Fibroblast of the aortic adventitia (primary cell): Measurements from ENCODE around the gene EGFR. TPM values are rescaled to one million over a fixed set of nuclear protein-coding genes. Genes with fewer than 3 reads are reported as not detected.

ENCODE experiments used
- DNase-seq: peaks from one replicate; pipeline ENCODE4 v3.0.0-alpha.2; 2010; ENCODE audit warnings: low read depth
- H3K4me3 ChIP-seq: 2 replicates; pipeline ENCODE4 v1.5.1; 2011; ENCODE audit warnings: low read depth, mild to moderate bottlenecking, control low read depth, low read length, moderate library complexity
- CTCF ChIP-seq: IDR thresholded peaks from 2 replicates; pipeline ENCODE4 v1.5.1; 2011; ENCODE audit warnings: mild to moderate bottlenecking, low read length, control low read depth, inconsistent platforms; ENCODE audit not compliant: insufficient read depth
- total RNA-seq: library from RNA; depleted of rRNA; stranded (reverse); fragments of >200 nt; gene quantifications from 2 replicates; pipeline ENCODE4 v1.2.3, GENCODE V29; 2012; ENCODE audit warnings: low replicate concordance

EGFR gene
- total RNA-seq, 1 donor = 147 TPM

- no peak for TF ChIP-seq CTCF
- H3K4me3 ChIP-seq = no peak overlapping the region
- no peak for DNase-seq
These were observed 154.2 kb downstream of the EGFR start for GRCh38 chr7:55172881-55173609.

GRCh38 chr7:55173671-55174070 lies 154.9 kb downstream of the EGFR start:
- no peak for DNase-seq
- no peak for TF ChIP-seq CTCF
- H3K4me3 ChIP-seq = no peak overlapping the region

GRCh38 chr7:55174456-55174855 lies 155.6 kb downstream of the EGFR start:
- H3K4me3 ChIP-seq = no peak overlapping the region
- DNase-seq = no peak
- no peak for TF ChIP-seq CTCF

GRCh38 chr7:55174856-55175255 lies 156.0 kb downstream of the EGFR start:
- no peak for TF ChIP-seq CTCF
- no peak overlapping the region for H3K4me3 ChIP-seq
- DNase-seq = peak; percentile 20

- DNase-seq = no peak
- TF ChIP-seq CTCF = no peak
- no peak overlapping the region for H3K4me3 ChIP-seq
These were observed 158.3 kb downstream of the EGFR start for GRCh38 chr7:55177068-55177530.

- no peak for TF ChIP-seq CTCF
- DNase-seq = peak; percentile 54
- H3K4me3 ChIP-seq = no peak overlapping the region
These were observed 158.9 kb downstream of the EGFR start for GRCh38 chr7:55177589-55178261.
